ENCODE results near the gene CNTN5.

GRCh38 chr11:100208207-100208606 is 1187.5 kb downstream of the CNTN5 start:
- TF ChIP-seq ZNF558 (tag by site-specific recombination; IDR thresholded peaks at IDR 0.05): no peak
- no peak for TF ChIP-seq YY1 (tag by site-specific recombination; IDR thresholded peaks at IDR 0.05)
- TF ChIP-seq, protein P1, sequence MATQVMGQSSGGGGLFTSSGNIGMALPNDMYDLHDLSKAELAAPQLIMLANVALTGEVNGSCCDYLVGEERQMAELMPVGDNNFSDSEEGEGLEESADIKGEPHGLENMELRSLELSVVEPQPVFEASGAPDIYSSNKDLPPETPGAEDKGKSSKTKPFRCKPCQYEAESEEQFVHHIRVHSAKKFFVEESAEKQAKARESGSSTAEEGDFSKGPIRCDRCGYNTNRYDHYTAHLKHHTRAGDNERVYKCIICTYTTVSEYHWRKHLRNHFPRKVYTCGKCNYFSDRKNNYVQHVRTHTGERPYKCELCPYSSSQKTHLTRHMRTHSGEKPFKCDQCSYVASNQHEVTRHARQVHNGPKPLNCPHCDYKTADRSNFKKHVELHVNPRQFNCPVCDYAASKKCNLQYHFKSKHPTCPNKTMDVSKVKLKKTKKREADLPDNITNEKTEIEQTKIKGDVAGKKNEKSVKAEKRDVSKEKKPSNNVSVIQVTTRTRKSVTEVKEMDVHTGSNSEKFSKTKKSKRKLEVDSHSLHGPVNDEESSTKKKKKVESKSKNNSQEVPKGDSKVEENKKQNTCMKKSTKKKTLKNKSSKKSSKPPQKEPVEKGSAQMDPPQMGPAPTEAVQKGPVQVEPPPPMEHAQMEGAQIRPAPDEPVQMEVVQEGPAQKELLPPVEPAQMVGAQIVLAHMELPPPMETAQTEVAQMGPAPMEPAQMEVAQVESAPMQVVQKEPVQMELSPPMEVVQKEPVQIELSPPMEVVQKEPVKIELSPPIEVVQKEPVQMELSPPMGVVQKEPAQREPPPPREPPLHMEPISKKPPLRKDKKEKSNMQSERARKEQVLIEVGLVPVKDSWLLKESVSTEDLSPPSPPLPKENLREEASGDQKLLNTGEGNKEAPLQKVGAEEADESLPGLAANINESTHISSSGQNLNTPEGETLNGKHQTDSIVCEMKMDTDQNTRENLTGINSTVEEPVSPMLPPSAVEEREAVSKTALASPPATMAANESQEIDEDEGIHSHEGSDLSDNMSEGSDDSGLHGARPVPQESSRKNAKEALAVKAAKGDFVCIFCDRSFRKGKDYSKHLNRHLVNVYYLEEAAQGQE (tag by site-specific recombination; IDR thresholded peaks at IDR 0.05): no peak
- no peak for TF ChIP-seq PBX3 (CRISPR knock-in tag; IDR thresholded peaks at IDR 0.05)
- TF ChIP-seq ZNF830 (tag by site-specific recombination; IDR thresholded peaks at IDR 0.05; ENCODE audit: low read depth): no peak
- TF ChIP-seq, protein P2, sequence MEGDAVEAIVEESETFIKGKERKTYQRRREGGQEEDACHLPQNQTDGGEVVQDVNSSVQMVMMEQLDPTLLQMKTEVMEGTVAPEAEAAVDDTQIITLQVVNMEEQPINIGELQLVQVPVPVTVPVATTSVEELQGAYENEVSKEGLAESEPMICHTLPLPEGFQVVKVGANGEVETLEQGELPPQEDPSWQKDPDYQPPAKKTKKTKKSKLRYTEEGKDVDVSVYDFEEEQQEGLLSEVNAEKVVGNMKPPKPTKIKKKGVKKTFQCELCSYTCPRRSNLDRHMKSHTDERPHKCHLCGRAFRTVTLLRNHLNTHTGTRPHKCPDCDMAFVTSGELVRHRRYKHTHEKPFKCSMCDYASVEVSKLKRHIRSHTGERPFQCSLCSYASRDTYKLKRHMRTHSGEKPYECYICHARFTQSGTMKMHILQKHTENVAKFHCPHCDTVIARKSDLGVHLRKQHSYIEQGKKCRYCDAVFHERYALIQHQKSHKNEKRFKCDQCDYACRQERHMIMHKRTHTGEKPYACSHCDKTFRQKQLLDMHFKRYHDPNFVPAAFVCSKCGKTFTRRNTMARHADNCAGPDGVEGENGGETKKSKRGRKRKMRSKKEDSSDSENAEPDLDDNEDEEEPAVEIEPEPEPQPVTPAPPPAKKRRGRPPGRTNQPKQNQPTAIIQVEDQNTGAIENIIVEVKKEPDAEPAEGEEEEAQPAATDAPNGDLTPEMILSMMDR (tag by site-specific recombination; IDR thresholded peaks at IDR 0.05): no peak
- no peak for TF ChIP-seq ZNF670 (tag by site-specific recombination; IDR thresholded peaks at IDR 0.05; ENCODE audit: low read depth)
- no peak for TF ChIP-seq TCF7L2 (IDR thresholded peaks at IDR 0.05; ENCODE audit: borderline replicate concordance, low read depth, low read length)
- no peak for TF ChIP-seq ZNF701 (tag by site-specific recombination; IDR thresholded peaks at IDR 0.05)
- TF ChIP-seq ZSCAN30 (tag by site-specific recombination; IDR thresholded peaks at IDR 0.05): no peak
- TF ChIP-seq ZNF449 (tag by site-specific recombination; IDR thresholded peaks at IDR 0.05): no peak

All from HEK293 (cell line).